ENCODE data around the gene GUCA2B.

The GUCA2B gene

DNA sequence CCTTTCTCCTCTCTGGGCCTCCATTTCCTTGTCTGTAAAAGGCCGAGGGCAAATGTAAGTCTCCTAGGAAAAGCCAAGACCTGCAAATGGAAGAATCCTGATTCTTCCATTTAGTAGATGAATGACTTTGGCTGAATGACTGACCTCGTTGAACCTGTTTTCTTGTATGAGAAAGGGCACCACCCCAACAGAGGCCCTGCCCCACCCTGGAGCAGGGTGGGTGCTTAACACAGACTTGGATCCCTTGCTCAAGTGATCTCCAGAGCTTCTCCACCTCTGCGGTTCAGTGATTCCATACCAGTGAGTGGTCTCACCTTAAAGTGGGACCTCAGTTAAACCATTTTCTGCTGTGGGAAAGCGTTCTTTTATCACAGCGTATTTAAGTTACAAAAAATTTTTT is 39.0 kb upstream of the GUCA2B start:
- TF ChIP-seq POLR2AphosphoS5 (IDR thresholded peaks at IDR 0.05; ENCODE audit: low read depth, low read length) (no peak), TAF1 (IDR thresholded peaks at IDR 0.05; ENCODE audit: borderline replicate concordance, insufficient read depth, low read length) (no peak), SIN3A (IDR thresholded peaks at IDR 0.05; ENCODE audit: borderline replicate concordance, insufficient read depth, low read length) (no peak), FOXP2 (optimal IDR thresholded peaks at IDR 0.05; ENCODE audit: borderline replicate concordance, extremely low read depth, extremely low read length, insufficient read depth) (no peak)
- TF ChIP-seq, protein P1, sequence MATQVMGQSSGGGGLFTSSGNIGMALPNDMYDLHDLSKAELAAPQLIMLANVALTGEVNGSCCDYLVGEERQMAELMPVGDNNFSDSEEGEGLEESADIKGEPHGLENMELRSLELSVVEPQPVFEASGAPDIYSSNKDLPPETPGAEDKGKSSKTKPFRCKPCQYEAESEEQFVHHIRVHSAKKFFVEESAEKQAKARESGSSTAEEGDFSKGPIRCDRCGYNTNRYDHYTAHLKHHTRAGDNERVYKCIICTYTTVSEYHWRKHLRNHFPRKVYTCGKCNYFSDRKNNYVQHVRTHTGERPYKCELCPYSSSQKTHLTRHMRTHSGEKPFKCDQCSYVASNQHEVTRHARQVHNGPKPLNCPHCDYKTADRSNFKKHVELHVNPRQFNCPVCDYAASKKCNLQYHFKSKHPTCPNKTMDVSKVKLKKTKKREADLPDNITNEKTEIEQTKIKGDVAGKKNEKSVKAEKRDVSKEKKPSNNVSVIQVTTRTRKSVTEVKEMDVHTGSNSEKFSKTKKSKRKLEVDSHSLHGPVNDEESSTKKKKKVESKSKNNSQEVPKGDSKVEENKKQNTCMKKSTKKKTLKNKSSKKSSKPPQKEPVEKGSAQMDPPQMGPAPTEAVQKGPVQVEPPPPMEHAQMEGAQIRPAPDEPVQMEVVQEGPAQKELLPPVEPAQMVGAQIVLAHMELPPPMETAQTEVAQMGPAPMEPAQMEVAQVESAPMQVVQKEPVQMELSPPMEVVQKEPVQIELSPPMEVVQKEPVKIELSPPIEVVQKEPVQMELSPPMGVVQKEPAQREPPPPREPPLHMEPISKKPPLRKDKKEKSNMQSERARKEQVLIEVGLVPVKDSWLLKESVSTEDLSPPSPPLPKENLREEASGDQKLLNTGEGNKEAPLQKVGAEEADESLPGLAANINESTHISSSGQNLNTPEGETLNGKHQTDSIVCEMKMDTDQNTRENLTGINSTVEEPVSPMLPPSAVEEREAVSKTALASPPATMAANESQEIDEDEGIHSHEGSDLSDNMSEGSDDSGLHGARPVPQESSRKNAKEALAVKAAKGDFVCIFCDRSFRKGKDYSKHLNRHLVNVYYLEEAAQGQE (IDR thresholded peaks at IDR 0.05; ENCODE audit: insufficient read depth in 1 of 2, low read depth in 2 of 2, low read length in 2 of 2) = no peak

DNA sequence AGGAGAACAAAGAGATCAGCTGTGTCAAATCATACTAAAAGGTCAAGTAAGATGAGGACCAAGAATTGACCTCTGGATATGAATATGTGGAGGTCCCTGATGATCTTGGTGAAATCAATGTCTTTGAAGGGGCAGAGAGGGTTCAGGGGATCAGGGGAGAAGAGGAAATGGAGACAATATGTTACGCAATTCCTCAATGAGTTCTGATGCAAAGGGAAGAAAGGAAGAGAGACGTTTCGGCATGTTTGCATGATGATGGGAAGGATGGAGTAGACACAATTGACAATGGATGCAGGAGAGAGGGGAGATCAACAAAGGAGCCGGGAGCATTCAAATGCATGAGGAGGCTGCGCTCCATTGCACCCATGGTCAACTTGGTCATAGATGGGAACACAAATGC is 36.0 kb upstream of the GUCA2B start:
- TF ChIP-seq SIN3A (IDR thresholded peaks at IDR 0.05; ENCODE audit: borderline replicate concordance, insufficient read depth, low read length) = no peak

DNA sequence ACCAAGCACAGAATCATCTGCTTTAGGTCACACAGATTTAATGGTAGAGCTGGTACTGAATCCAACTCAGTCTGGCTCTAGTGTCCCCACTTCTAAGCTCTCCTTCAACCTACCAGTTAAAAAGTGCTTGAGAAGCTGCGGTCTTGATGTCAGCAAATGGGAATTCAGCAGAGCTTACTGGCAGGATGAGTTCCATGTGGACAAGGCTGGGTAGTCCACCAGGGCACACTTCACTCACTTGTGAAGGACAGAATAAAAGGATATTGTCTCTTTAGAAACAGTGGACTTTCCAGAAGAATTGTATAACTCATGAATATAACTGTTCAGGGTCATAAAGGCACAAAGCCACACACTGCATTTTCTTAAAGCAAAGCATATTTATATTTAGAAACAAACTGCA is 35.1 kb upstream of the GUCA2B start:
- TF ChIP-seq, protein P1 (IDR thresholded peaks at IDR 0.05; ENCODE audit: insufficient read depth in 1 of 2, low read depth in 2 of 2, low read length in 2 of 2) = no peak
- TF ChIP-seq FOXP2 (optimal IDR thresholded peaks at IDR 0.05; ENCODE audit: borderline replicate concordance, extremely low read depth, extremely low read length, insufficient read depth) (no peak), TAF1 (IDR thresholded peaks at IDR 0.05; ENCODE audit: borderline replicate concordance, insufficient read depth, low read length) (no peak), SIN3A (IDR thresholded peaks at IDR 0.05; ENCODE audit: borderline replicate concordance, insufficient read depth, low read length) (no peak), POLR2AphosphoS5 (IDR thresholded peaks at IDR 0.05; ENCODE audit: low read depth, low read length) (no peak)

DNA sequence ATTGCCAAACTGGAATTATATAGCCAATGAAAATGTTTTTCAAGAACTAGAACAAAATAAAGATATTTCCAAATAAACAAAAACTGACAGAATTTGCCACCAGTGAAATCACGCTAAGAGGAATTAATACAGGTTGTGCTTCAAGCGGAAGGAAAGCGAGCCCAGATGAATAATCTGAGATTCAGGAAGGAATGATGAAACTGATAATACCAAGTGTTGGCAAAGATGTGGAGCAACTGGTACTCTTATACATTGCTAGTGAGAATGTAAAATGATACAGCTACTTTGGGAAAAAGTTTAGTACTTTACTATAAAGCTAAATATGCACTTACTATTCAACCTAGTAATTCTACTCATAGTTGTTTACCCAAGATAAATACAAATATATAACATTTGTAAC is 30.8 kb upstream of the GUCA2B start:
- TF ChIP-seq FOXP2 (optimal IDR thresholded peaks at IDR 0.05; ENCODE audit: borderline replicate concordance, extremely low read depth, extremely low read length, insufficient read depth) (no peak), TAF1 (IDR thresholded peaks at IDR 0.05; ENCODE audit: borderline replicate concordance, insufficient read depth, low read length) (no peak), SIN3A (IDR thresholded peaks at IDR 0.05; ENCODE audit: borderline replicate concordance, insufficient read depth, low read length) (no peak)
- TF ChIP-seq, protein P1 (IDR thresholded peaks at IDR 0.05; ENCODE audit: insufficient read depth in 1 of 2, low read depth in 2 of 2, low read length in 2 of 2) = no peak

DNA sequence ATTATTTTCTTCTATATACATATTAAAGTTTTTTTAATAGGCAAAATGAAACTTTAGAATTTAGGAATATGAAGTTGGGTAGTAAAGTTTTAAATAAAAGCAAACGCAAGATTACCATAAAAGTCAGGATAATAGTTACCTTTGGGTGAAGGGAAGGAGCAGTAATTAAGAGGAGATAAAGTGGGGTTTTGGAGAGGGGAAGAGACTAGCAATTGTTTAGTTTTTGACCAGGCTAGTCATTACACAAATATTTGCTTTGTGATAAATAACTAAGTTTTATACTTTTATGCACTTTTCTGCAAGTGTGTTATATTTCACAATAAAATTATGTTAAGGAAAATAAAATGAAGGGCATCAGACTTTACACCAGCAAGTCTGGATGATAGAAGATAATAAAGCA is 27.7 kb upstream of the GUCA2B start:
- TF ChIP-seq, protein P1 (IDR thresholded peaks at IDR 0.05; ENCODE audit: insufficient read depth in 1 of 2, low read depth in 2 of 2, low read length in 2 of 2) = no peak
- TF ChIP-seq FOXP2 (optimal IDR thresholded peaks at IDR 0.05; ENCODE audit: borderline replicate concordance, extremely low read depth, extremely low read length, insufficient read depth) (no peak), POLR2AphosphoS5 (IDR thresholded peaks at IDR 0.05; ENCODE audit: low read depth, low read length) (no peak), TAF1 (IDR thresholded peaks at IDR 0.05; ENCODE audit: borderline replicate concordance, insufficient read depth, low read length) (no peak), SIN3A (IDR thresholded peaks at IDR 0.05; ENCODE audit: borderline replicate concordance, insufficient read depth, low read length) (no peak)

Data from PFSK-1 (cell line).